HT-29 (cell line): ENCODE measurements around the gene AFF2. TPM values are rescaled to one million over a fixed set of nuclear protein-coding genes. Genes with fewer than 3 reads are reported as not detected.
A peak's percentile ranks its signal among the peaks of the same experiment; 100 is the strongest.
"Not testable (repeated sequence)": the region's sequence is repeated elsewhere in the genome, so short reads cannot be mapped to it uniquely, and the experiment has no call there.

Source experiments
- DNase-seq: peaks from one replicate; pipeline ENCODE4 v3.0.0-alpha.2; 2015; ENCODE audit warnings: low spot score
- total RNA-seq: library from RNA; depleted of rRNA; stranded (reverse); fragments of >200 nt; shearing (Covaris generic); gene quantifications from 2 replicates; pipeline ENCODE4 v1.2.3, GENCODE V29; 2014

The AFF2 gene
- total RNA-seq, 1 experiment from 2014 or later: not detected

DNA sequence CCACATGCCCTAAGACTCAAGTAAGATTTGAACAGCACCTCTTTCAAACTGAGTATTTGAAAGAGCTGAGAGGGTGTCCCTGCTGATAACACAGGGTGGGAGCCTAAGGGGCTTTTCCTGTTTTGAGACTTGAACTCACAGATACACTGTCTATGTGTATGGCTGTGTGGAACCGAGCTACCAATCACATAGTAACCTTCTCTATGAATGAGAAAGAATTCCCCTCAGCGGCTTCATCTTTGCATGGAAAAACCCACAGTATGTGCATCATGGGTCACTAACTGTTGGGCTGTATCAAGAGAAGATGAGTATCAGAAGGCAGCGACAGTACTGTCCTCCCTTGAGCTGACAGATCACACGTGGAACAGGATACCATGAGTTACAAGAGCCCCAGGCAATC is 336.3 kb downstream of the AFF2 start:
- DNase-seq: no peak

- no peak for DNase-seq
Measured at GRCh38 chrX:148850631-148851030, 350.2 kb downstream of the AFF2 start.

GRCh38 chrX:148854306-148854705 is 353.9 kb downstream of the AFF2 start:
- DNase-seq: no peak

DNA sequence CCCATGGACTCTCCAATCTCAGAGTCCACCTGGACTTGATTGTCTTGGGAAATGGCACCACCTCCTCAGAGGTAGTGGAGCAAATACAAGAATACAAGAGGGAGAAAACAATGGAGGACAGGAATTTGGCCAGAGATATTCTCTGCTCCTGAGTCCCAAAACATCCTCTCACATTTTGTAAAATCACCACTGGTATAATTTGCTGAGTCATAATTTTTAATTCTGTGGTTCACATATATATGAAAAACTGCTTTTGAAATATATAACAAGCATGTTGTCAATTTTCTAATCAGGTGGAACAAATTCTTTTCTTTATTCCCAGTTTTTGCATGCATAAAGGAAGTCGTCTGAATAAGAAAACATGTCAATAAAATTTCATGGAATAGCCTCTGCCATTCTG is 356.1 kb downstream of the AFF2 start:
- DNase-seq: no peak

DNA sequence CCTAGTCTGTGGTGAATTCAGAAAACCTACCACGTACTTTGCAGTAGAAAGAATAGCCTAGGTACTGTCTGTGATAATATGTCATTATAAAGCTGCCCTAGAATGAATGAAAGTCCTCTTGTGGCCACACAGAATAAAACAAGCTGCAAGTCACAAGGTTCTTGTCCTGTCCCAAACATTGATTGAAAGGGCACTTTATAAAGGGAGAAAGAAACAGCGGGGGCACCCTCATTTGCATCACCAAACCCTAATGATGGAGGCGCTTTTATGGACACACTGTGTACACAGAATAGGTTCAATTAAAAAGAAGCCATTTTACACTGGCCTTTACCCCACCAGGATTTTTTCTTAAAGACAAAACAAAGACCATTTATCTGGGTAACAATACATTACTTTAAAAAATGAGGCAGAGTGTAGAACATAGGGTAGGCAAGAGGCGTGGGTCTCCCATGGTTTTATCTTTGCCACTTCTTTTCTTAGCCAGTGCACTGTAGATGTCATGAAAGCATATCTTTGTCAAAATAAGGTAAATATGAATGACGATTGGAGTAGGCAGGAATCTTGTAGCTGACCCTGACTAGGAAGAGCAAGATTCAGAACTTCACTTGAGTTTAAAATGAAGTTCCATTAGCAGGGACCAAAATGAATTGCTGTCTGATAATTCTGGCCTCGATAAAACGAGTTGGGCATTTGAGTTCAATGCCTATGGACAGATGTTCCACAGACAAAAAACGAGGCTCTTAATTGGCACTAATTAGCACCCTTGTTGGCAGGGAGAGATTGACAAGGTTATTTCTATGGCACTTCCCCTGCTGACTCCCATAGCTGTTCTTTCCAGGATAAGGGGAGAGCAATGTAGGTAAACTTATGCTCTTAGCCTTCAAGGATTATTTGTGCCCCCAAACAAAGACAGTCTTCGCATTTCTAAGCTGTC is 365.1 kb downstream of the AFF2 start:
- peak; percentile 9 for DNase-seq

- DNase-seq: no peak
Measured at GRCh38 chrX:148867596-148867995, 367.2 kb downstream of the AFF2 start.

- no peak for DNase-seq
Measured at GRCh38 chrX:148871422-148872160, 371.2 kb downstream of the AFF2 start.

DNA sequence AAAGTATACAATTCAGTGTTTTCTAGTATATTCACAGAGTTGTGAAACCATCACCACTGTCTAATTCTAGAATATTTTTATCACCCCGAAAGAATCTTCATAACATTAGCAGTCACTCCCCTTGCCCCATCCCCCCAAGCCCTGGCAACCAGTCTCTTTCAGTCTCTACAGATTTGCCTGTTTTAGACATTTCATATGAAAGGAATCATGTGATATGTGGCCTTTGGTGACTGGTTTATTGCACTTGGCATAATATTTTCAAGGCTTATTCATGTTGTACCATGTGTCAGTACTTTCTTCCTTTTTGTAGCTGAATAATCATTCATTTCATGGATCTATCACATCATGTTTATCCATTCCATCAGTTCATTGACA is 371.7 kb downstream of the AFF2 start:
- DNase-seq: no peak

DNA sequence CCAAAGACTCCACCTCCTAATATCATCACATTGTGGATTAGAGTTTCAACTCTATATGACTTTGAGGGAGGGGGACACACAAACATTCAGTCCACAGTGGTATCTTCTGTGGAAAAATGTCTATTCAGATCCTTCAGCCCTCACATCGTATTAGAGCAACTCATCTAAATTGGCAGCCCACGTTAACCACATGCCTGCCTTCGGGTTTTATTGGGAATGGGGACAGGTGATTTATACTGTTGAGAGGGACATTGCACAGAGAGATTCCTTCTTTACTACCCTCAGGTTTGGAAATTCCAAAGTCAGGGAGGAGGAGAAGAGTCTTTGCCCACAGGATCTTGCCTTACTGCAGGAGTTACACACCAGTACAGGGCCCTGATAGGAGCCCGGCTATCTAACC is 372.5 kb downstream of the AFF2 start:
- DNase-seq: no peak

DNA sequence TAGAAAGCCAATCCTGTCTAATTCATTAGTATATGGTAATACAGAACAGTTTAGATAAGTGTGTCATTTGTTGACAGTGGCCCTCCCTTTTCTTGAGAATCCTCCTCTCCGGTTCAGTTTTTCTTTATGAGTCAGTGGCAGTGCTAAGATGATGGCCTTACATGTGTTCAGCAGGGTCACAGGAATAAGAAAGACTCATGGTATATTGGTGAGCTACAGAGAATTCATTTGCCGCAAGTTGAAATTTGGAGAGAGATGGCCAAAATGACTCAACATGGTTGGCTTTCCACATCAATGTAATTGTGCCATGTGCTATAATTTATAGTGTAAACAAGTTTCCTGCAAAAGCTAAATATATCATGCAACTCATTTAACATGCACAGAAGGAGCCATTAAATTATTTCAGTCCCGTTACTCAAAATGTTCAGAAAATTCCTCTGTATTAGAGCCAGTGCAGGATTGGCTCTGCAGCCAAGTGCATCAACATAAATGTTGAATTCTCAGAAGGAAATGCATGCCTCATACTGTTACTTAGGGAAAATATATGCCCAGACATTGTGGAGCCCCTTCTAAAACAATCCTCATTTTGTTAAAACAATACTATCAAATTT is 374.3 kb downstream of the AFF2 start:
- no peak for DNase-seq

- no peak for DNase-seq
Measured at GRCh38 chrX:148878371-148878770, 378.0 kb downstream of the AFF2 start.

DNA sequence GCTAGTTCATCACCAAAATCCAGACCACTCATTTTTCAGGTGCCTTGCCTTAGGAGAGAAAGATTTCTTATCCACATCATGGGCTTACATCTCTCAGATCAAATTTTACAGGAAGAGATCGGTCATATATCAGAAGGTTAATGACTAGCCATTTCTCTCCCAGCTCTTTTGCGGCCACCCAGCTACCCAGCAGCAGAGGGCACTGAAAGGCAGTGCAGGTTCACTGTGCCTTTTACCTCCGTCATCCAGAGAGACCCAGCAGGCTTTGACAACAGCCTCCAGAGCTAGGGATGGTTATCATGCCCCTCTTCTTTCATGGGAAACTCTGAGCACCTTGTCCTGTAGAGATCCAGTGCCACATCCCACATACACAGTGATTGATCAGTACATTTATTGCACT is 384.8 kb downstream of the AFF2 start:
- no peak for DNase-seq

DNA sequence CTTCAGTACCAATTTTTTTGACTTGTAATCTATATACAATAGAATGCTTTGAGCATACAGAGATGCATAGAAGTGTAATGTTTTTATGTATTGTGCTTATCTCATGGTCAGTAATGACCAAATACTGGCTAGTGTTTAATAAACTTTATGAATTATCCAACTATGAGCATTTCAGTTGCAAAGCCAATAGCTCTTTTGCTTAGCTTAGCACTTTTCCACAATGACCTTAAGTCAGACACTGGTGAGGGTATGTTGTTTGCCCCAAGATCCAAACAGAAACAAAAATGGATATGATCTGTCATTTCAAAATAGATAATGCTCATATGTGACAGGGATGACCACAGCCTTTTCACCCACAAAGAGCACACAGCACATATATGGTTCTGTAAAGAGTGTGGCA is 393.0 kb downstream of the AFF2 start:
- DNase-seq: no peak

DNA sequence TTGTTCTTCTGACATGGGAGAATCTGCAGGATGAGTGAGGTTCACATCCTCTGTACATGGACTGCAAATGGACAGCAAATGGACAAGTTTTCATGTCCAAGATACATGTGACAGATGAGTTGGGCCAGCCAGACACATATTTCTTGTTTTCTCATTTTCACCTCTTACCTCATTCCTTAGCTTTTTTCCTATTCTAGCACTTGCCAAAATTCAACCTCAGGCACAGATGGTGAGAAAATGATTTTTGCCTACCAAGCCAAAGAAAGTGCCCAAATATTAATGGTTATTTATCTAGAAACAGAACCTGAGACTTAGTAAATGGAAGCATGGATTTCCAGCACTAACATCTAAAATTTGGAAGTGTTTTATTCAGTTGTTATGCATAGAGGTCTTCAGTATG is 402.2 kb downstream of the AFF2 start:
- no peak for DNase-seq

DNA sequence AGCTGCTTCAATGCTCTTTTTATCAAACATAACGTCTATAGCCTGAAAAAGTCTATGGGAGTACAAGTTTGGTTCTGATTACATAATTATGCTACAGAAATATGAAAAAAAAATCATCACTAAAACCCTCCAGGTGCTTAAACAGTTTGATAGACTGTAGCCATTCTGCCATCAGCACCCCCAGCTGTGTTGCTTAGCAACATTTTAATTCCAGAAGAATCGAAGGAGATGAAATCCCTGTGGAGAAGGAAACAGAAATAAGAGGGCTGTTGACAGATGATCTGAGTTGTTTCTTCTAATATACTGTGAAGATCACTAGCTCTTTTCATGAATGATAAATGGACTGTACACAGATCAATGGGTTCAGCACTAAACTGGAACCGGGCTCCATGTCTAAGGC is 402.8 kb downstream of the AFF2 start:
- DNase-seq: no peak

GRCh38 chrX:148904421-148905111 is 404.1 kb downstream of the AFF2 start:
- no peak for DNase-seq

DNA sequence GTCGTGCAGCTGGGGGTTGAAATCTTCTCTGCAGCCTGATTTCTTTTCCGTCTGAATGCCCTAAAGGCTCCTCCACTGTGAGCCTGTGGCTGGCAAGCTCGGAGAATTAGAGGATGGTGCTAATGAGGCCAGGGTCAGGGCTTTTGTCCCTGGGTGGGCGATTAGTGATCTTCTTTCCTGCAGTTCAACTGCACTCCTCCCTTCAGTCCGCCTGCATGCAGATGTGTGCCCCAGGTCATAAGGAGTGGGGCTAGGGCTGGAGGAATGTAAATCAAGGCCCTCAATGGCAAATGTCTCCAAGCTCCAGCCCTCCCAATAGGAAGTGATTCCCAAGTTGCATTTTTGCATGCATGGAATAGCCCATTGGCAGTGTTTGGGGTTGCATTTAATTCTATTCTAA is 405.0 kb downstream of the AFF2 start:
- no peak for DNase-seq

- not testable (repeated sequence) for DNase-seq
Measured at GRCh38 chrX:148906628-148907027, 406.2 kb downstream of the AFF2 start.

GRCh38 chrX:148909758-148910157 is 409.3 kb downstream of the AFF2 start:
- DNase-seq: no peak

DNA sequence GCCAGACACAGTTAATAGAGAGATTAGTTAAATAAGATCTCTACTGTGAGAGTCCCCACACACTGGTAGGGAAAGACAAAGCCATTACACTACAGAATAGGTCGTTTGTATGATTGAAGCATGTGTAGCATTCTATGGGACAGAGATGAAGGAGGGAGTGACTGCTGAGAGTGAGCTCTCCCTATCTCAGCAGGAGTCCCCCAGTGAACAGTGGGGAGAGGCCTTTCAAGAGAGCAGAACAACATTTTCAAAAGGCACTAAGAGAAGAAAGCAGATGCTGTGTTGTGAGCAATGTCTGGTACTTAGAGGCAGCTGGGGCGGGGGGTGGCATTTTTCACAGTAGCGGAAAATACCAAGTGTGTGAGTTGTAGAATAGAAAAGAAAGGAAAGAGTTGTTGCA is 413.6 kb downstream of the AFF2 start:
- DNase-seq: no peak

DNA sequence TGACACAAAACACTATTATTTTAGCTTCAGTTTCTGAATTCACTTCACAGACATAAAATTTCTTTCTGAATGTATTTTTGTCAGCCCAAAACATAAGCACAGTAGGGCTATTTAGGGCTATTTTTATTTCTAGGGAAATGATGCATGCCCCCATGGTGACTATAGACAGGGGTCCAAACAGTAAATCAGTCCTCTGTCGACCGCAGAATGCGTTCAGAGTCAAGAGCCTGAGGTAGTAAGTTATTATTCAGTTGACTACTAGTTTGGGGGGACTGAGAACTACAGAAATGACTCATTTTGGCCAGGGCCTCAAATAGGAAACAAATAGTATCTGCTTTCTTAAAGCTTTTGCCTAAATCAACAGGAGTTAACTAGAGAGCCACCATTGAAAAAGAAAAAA is 414.4 kb downstream of the AFF2 start:
- no peak for DNase-seq

DNA sequence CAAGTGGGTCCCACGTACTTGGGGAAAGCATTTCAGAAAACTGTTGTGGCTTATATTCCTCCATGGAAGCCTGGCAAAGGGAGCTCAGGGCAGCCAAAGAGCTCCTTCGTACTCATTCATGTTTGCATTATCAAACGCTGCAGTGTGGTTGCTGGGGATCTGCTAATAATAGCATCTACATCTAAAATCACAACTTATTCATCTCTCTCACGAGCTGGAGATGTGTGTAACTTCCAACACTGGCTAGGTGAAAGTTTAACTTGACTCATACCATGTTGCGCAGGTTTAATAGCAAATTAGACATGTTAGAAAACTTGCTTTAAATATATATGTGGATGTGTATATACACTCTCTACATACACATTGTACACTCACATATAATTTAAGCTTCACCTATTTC is 415.1 kb downstream of the AFF2 start:
- no peak for DNase-seq
